ENCODE measurements around the gene EPHA7. TPM values are rescaled to one million over a fixed set of nuclear protein-coding genes. Genes with fewer than 3 reads are reported as not detected.

Gene EPHA7
- polyA plus RNA-seq, 1 donor (not counting 4 experiments of a cell fraction or from before 2014, with no cell fraction given): not detected

DNA sequence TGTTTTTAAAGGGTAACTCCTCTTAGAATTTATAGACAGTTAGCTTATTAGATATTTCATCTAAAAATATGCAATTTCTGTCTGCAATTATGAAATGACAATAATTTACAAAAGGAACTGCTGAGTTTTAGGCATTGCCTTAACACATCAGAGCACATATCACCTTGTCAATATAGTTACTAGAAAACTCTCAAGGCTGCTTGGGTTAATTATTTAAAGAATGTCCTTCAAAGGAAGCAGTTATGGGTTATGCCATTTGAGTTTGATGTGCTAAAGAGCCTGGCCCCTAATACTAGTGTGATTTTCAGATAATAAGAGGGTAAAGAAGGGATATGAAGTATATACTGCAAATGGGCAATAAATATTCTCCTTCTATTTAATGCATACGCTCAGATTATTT is 192.5 kb downstream of the EPHA7 start:
- H3K9ac ChIP-seq (ENCODE audit: control insufficient read depth, extremely low read depth, insufficient read depth, low read length): no peak overlapping the region
- TF ChIP-seq, protein P1, sequence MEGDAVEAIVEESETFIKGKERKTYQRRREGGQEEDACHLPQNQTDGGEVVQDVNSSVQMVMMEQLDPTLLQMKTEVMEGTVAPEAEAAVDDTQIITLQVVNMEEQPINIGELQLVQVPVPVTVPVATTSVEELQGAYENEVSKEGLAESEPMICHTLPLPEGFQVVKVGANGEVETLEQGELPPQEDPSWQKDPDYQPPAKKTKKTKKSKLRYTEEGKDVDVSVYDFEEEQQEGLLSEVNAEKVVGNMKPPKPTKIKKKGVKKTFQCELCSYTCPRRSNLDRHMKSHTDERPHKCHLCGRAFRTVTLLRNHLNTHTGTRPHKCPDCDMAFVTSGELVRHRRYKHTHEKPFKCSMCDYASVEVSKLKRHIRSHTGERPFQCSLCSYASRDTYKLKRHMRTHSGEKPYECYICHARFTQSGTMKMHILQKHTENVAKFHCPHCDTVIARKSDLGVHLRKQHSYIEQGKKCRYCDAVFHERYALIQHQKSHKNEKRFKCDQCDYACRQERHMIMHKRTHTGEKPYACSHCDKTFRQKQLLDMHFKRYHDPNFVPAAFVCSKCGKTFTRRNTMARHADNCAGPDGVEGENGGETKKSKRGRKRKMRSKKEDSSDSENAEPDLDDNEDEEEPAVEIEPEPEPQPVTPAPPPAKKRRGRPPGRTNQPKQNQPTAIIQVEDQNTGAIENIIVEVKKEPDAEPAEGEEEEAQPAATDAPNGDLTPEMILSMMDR (optimal IDR thresholded peaks at IDR 0.05 in 1 of 3, IDR thresholded peaks at IDR 0.05 in 1 of 3, conservative IDR thresholded peaks at IDR 0.05 in 1 of 3; ENCODE audit: extremely low read depth in 1 of 3, insufficient read depth in 2 of 3, low read length in 3 of 3): no peak
- no peak for TF ChIP-seq EZH2 (IDR thresholded peaks at IDR 0.05; ENCODE audit: low read length)
- no peak for DNase-seq (ENCODE audit: low read depth, low spot score)
- H2AFZ ChIP-seq (ENCODE audit: control insufficient read depth, low read length): no peak overlapping the region
- H3K9me3 ChIP-seq (ENCODE audit: control insufficient read depth, low read depth, low read length): no peaks in the 10 kb centered on the region
- no peak for FAIRE-seq
- H3K79me2 ChIP-seq (ENCODE audit: control insufficient read depth, insufficient read depth, low read length): no peaks in the 10 kb centered on the region
- H3K4me1 ChIP-seq (ENCODE audit: control insufficient read depth, extremely low read depth, insufficient read depth, low read length): no peaks in the 10 kb centered on the region
- no peak overlapping the region for H3K4me3 ChIP-seq (ENCODE audit: control insufficient read depth in 2 of 3, extremely low read depth in 1 of 3, insufficient read depth in 2 of 3, low read depth in 1 of 3, low read length in 3 of 3)
- H3K4me2 ChIP-seq (ENCODE audit: control insufficient read depth, extremely low read depth, insufficient read depth, low read depth, low read length): no peak overlapping the region
- H3K9me1 ChIP-seq (ENCODE audit: control insufficient read depth, extremely low read depth, insufficient read depth, low read length): no peaks in the 10 kb centered on the region
- no peaks in the 10 kb centered on the region for H4K20me1 ChIP-seq (ENCODE audit: control insufficient read depth, extremely low read depth, insufficient read depth, low read length)
- no peaks in the 10 kb centered on the region for H3K36me3 ChIP-seq (ENCODE audit: control insufficient read depth in 2 of 2, extremely low read depth in 1 of 2, insufficient read depth in 2 of 2, low read length in 2 of 2)
- H3K27ac ChIP-seq (ENCODE audit: control insufficient read depth, insufficient read depth, low read length): no peak overlapping the region
- dilution Hi-C loops (cut with MboI; ENCODE audit: extremely low pct_ligation_motif_present, low sequenced_read_pairs): no loop called here
- H3K27me3 ChIP-seq (ENCODE audit: control insufficient read depth, extremely low read depth, insufficient read depth, low read length): no peaks in the 10 kb centered on the region

DNA sequence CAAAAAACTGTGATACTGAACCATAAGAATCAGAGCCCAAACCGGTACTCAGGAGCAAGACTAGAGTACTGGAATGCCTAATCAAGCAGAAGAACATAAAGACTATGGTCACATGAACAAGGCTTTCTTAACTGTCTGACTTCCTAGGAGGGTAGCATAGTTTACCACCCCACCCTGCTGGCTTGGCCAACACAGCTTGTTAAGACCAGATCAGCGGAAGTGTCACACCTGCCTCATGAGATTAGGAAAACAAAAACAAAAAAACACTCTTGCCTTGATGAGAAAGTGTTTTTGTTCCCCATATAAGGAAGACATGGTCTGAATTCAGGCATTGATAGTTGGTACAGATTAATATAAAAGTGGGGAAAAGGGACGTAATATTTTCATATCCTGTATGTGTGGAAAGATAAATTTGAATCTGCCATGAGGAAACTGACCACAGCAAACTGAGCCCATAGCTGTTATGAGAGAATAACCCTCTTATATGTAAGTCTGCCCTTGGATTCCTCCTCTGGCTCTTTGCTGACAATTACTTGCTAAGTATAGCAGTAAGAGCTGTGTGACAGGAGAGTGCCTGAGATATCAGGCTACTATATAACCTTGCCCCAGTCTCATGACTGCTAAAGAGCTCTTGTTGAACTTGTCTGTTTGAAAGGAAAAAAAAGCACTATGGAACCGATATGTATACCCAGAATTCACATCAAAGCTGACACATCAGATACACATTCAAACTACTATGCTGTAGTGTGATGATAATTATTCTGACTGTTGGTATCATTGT is 197.1 kb downstream of the EPHA7 start:
- no peaks in the 10 kb centered on the region for H3K79me2 ChIP-seq (ENCODE audit: control insufficient read depth, insufficient read depth, low read length)
- H3K9me1 ChIP-seq (ENCODE audit: control insufficient read depth, extremely low read depth, insufficient read depth, low read length): no peaks in the 10 kb centered on the region
- H3K9me3 ChIP-seq (ENCODE audit: control insufficient read depth, low read depth, low read length): no peaks in the 10 kb centered on the region
- FAIRE-seq (no peak), DNase-seq (ENCODE audit: low read depth, low spot score) (no peak)
- H2AFZ ChIP-seq (ENCODE audit: control insufficient read depth, low read length): no peak overlapping the region
- no peaks in the 10 kb centered on the region for H3K27me3 ChIP-seq (ENCODE audit: control insufficient read depth, extremely low read depth, insufficient read depth, low read length)
- dilution Hi-C loops (cut with MboI; ENCODE audit: extremely low pct_ligation_motif_present, low sequenced_read_pairs): no loop called here
- no peaks in the 10 kb centered on the region for H3K4me1 ChIP-seq (ENCODE audit: control insufficient read depth, extremely low read depth, insufficient read depth, low read length)
- TF ChIP-seq, protein P1 (optimal IDR thresholded peaks at IDR 0.05 in 1 of 3, IDR thresholded peaks at IDR 0.05 in 1 of 3, conservative IDR thresholded peaks at IDR 0.05 in 1 of 3; ENCODE audit: extremely low read depth in 1 of 3, insufficient read depth in 2 of 3, low read length in 3 of 3): no peak
- TF ChIP-seq EZH2 (IDR thresholded peaks at IDR 0.05; ENCODE audit: low read length): no peak
- no peak overlapping the region for H3K4me2 ChIP-seq (ENCODE audit: control insufficient read depth, extremely low read depth, insufficient read depth, low read depth, low read length)
- H4K20me1 ChIP-seq (ENCODE audit: control insufficient read depth, extremely low read depth, insufficient read depth, low read length): no peaks in the 10 kb centered on the region
- H3K4me3 ChIP-seq (ENCODE audit: control insufficient read depth in 2 of 3, extremely low read depth in 1 of 3, insufficient read depth in 2 of 3, low read depth in 1 of 3, low read length in 3 of 3): no peak overlapping the region
- H3K9ac ChIP-seq (ENCODE audit: control insufficient read depth, extremely low read depth, insufficient read depth, low read length): no peak overlapping the region
- H3K27ac ChIP-seq (ENCODE audit: control insufficient read depth, insufficient read depth, low read length): no peak overlapping the region
- no peaks in the 10 kb centered on the region for H3K36me3 ChIP-seq (ENCODE audit: control insufficient read depth in 2 of 2, extremely low read depth in 1 of 2, insufficient read depth in 2 of 2, low read length in 2 of 2)

All from keratinocyte (primary cell).